ENCODE measurements around the gene PCDHGA10. TPM values are rescaled to one million over a fixed set of nuclear protein-coding genes. Genes with fewer than 3 reads are reported as not detected.

PCDHGA10 gene
- total and polyA plus RNA-seq, 2 of the 8 experiments (the other 6 are each of a cell fraction or from before 2014, with no cell fraction given), result 2.2 to 6.4 TPM

DNA sequence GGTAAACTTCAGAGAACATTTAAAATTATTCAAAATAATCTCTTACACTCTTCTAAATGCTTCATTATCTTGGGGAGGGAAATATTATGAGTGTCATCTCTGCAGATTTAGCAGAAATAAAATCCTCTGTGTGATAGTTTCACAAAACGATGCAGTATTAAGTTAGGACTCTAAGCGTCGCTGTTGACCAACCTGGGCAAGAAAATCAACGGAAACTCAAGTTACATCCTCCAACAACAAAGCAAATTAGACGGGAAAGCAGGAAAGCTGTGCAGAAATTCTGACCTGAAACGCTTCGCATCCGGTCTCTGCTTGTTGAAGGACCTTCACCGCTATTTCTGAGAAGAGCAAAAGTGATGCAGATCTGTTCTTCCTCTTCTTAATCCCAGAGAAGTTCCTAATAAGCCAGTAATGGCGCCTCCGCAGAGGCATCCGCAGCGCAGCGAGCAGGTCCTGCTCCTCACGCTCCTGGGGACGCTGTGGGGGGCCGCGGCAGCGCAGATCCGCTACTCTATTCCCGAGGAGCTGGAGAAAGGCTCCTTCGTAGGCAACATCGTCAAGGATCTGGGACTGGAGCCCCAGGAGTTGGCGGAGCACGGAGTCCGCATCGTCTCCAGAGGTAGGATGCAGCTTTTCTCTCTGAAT, 39.0 kb upstream of the PCDHGA10 start, which contains the start of gene PCDHGA6:
Gene PCDHGA6 (plus strand): TSS at position 219 of the 645 bp plus-strand sequence. CDS start 193 bp downstream, at position 412.
- 0 out of 4 replicates have a peak, but pooled peaks of 1 of the 2 experiments have one; percentile 9 for TF ChIP-seq RAD21 (IDR thresholded peaks at IDR 0.05 in 1 of 2, conservative IDR thresholded peaks at IDR 0.05 in 1 of 2; ENCODE audit: low read depth in 2 of 2, low read length in 2 of 2)
- no peak for TF ChIP-seq SP4 (IDR thresholded peaks at IDR 0.05; ENCODE audit: low read length)
- no peak for TF ChIP-seq CBX8 (IDR thresholded peaks at IDR 0.05; ENCODE audit: borderline replicate concordance, low read depth, low read length)
- no peak for TF ChIP-seq NANOG (IDR thresholded peaks at IDR 0.05; ENCODE audit: insufficient read depth, low read depth, low read length, poor library complexity, severe bottlenecking)
- peaks cover 36 to 51% of the 10 kb centered on the region in 2 experiments; a peak in 3 of 4 replicates for H3K9me3 ChIP-seq (ENCODE audit: insufficient read depth in 2 of 2, low read depth in 1 of 2, low read length in 1 of 2)
- POLR2A ChIA-PET (ENCODE audit: partially characterized antibody), result interaction anchor here (1.3 kb wide), 1 partner anchor 17 kb away, joined by 3 read pairs; no protein-coding TSS in a partner anchor

More for the DNA sequence above, 39.0 kb upstream of the PCDHGA10 start, which contains the start of gene PCDHGA6:
- FAIRE-seq (no peak), DNase-seq (ENCODE audit: low read depth in 1 of 2, low spot score in 2 of 2) (no peak)
- H3K4me2 ChIP-seq (ENCODE audit: insufficient read depth in 1 of 2, low read depth in 2 of 2, low read length in 2 of 2), result no peak within 1 kb of the TSS
- no peak within 1 kb of the TSS for H3K27ac ChIP-seq (ENCODE audit: low read depth, low read length)
- no peak within 1 kb of the TSS for H3K4me3 ChIP-seq (ENCODE audit: extremely low read depth in 1 of 4, insufficient read depth in 2 of 4, low read depth in 3 of 4, low read length in 4 of 4)
- H3K23me2 ChIP-seq (ENCODE audit: low read depth, low read length), result no peaks in the 10 kb centered on the region
- H4K5ac ChIP-seq (ENCODE audit: insufficient read length, low read depth, low read length), result no peak within 1 kb of the TSS
- no peak within 1 kb of the TSS for H2BK15ac ChIP-seq (ENCODE audit: low read length)
- peaks cover 0 to 3% (median 0%) of the 10 kb centered on the region in 4 experiments; a peak in 2 of 8 replicates for H3K36me3 ChIP-seq (ENCODE audit: control insufficient read depth in 2 of 4, insufficient read depth in 4 of 4, low read length in 3 of 4)
- no peak within 1 kb of the TSS for H3K14ac ChIP-seq (ENCODE audit: insufficient read length)
- no peaks in the 10 kb centered on the region for H3K79me2 ChIP-seq (ENCODE audit: control insufficient read depth in 1 of 2, insufficient read depth in 2 of 2, low read length in 2 of 2)
- no peak within 1 kb of the TSS for H4K91ac ChIP-seq (replicated peaks; ENCODE audit: insufficient read length, low read length)
- CTCF ChIA-PET (ENCODE audit: partially characterized antibody), result interaction anchor here (0.8 to 2.9 kb wide), 14 partner anchors 9 to 184 kb away, joined by 3 to 11 read pairs (median 4); partner anchors contain the start of genes PCDHGA10, PCDHGA5, PCDHGB2 and PCDHGB4
- H2AK5ac ChIP-seq (ENCODE audit: low read depth, low read length), result no peak within 1 kb of the TSS
- H3K23ac ChIP-seq (ENCODE audit: insufficient read length), result no peak within 1 kb of the TSS
- H2BK120ac ChIP-seq (replicated peaks; ENCODE audit: low read depth, low read length), result no peak within 1 kb of the TSS
- no peak within 1 kb of the TSS for H2BK5ac ChIP-seq (ENCODE audit: low read depth, low read length)
- no peak within 1 kb of the TSS for H3K56ac ChIP-seq (replicated peaks; ENCODE audit: insufficient read length, low read depth, low read length)
- H2BK12ac ChIP-seq (ENCODE audit: low read depth, low read length), result no peak within 1 kb of the TSS
- H3K4ac ChIP-seq (replicated peaks; ENCODE audit: insufficient read length, low read depth, low read length), result no peak within 1 kb of the TSS
- no peak within 1 kb of the TSS for H3K9ac ChIP-seq (replicated peaks in 1 of 4; ENCODE audit: extremely low read depth in 1 of 4, low read depth in 3 of 4, low read length in 3 of 4)
- H2AFZ ChIP-seq (ENCODE audit: low read length), result no peak within 1 kb of the TSS
- H3K27me3 ChIP-seq (replicated peaks in 1 of 4; ENCODE audit: control insufficient read depth in 3 of 4, extremely low read depth in 1 of 4, insufficient read depth in 3 of 4, low read length in 3 of 4), result no peaks in the 10 kb centered on the region
- H4K20me1 ChIP-seq (replicated peaks in 1 of 2; ENCODE audit: control insufficient read depth in 1 of 2, insufficient read depth in 2 of 2, low read length in 2 of 2), result no peaks in the 10 kb centered on the region
- no peak within 1 kb of the TSS for H3K18ac ChIP-seq (ENCODE audit: extremely low read depth, low read length)
- H2BK20ac ChIP-seq (ENCODE audit: low read length), result no peak within 1 kb of the TSS
- WGBS, 2 experiments (ENCODE audit: extremely low coverage in 1 of 2, insufficient coverage in 1 of 2, insufficient read length in 1 of 2, insufficient replicate concordance in 2 of 2, low coverage in 1 of 2, low lambda C conversion rate in 2 of 2, missing lambda C conversion rate in 1 of 2), result 96% methylated on average over 27 of the region's 27 CpGs; no CpG with 5 or more reads in 1 of the 2 experiments
- H3K4me1 ChIP-seq (replicated peaks in 1 of 4; ENCODE audit: control insufficient read depth in 3 of 4, insufficient read depth in 4 of 4, low read length in 3 of 4), result no peaks in the 10 kb centered on the region
- no peak within 1 kb of the TSS for H4K8ac ChIP-seq (ENCODE audit: extremely low read depth, insufficient read depth, low read length)
- H3K79me1 ChIP-seq (ENCODE audit: low read depth, low read length), result no peaks in the 10 kb centered on the region
